Measurements from ENCODE around the gene GINS3.
"Not testable (repeated sequence)": the region's sequence is repeated elsewhere in the genome, so short reads cannot be mapped to it uniquely, and the experiment has no call there.

GINS3 gene

GRCh38 chr16:58366247-58367031 is 25.8 kb upstream of the GINS3 start:
- FAIRE-seq (no peak), DNase-seq (ENCODE audit: insufficient read length) (no peak)
- TF ChIP-seq TAF1 (IDR thresholded peaks at IDR 0.05; ENCODE audit: borderline replicate concordance, low read depth, low read length): no peak
- no peak for TF ChIP-seq POLR2AphosphoS5 (IDR thresholded peaks at IDR 0.05; ENCODE audit: low read depth, low read length)
- no peak for TF ChIP-seq POLR2A (IDR thresholded peaks at IDR 0.05; ENCODE audit: low read depth, low read length)

- TF ChIP-seq POLR2AphosphoS5 (IDR thresholded peaks at IDR 0.05; ENCODE audit: low read depth, low read length) (no peak), POLR2A (IDR thresholded peaks at IDR 0.05; ENCODE audit: low read depth, low read length) (no peak), TAF1 (IDR thresholded peaks at IDR 0.05; ENCODE audit: borderline replicate concordance, low read depth, low read length) (no peak)
- no peak for DNase-seq (ENCODE audit: insufficient read length)
- no peak for FAIRE-seq
Observed at GRCh38 chr16:58367252-58367651, 25.0 kb upstream of the GINS3 start.

GRCh38 chr16:58371841-58372240 is 20.4 kb upstream of the GINS3 start:
- no peak for TF ChIP-seq POLR2A (IDR thresholded peaks at IDR 0.05; ENCODE audit: low read depth, low read length)
- TF ChIP-seq POLR2AphosphoS5 (IDR thresholded peaks at IDR 0.05; ENCODE audit: low read depth, low read length): no peak
- no peak for TF ChIP-seq TAF1 (IDR thresholded peaks at IDR 0.05; ENCODE audit: borderline replicate concordance, low read depth, low read length)
- FAIRE-seq: no peak
- no peak for DNase-seq (ENCODE audit: insufficient read length)

DNA sequence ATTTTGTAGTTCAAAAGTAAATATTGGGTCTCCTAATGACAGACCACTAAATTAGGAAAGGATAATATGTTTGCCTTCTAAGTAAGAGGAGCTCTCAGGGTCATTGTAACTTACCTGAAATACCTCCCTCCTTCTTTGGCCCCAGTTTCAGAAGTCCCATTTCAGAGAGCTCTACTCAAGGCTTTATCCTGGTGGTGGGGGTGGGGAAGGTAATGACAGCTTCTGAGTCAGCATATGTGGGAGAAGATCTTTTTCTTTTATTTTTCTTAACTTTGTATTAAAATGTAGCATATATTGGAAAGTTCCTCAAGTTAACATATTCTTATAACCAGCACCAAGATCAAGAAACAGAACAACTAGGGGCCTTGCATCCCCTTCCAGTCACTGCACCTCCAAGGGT is 16.9 kb upstream of the GINS3 start:
- TF ChIP-seq POLR2AphosphoS5 (IDR thresholded peaks at IDR 0.05; ENCODE audit: low read depth, low read length) (no peak), POLR2A (IDR thresholded peaks at IDR 0.05; ENCODE audit: low read depth, low read length) (no peak), TAF1 (IDR thresholded peaks at IDR 0.05; ENCODE audit: borderline replicate concordance, low read depth, low read length) (no peak)
- no peak for FAIRE-seq
- no peak for DNase-seq (ENCODE audit: insufficient read length)

- DNase-seq (ENCODE audit: insufficient read length) (no peak), FAIRE-seq (no peak)
- TF ChIP-seq POLR2AphosphoS5 (IDR thresholded peaks at IDR 0.05; ENCODE audit: low read depth, low read length) (no peak), POLR2A (IDR thresholded peaks at IDR 0.05; ENCODE audit: low read depth, low read length) (no peak), TAF1 (IDR thresholded peaks at IDR 0.05; ENCODE audit: borderline replicate concordance, low read depth, low read length) (no peak)
Observed at GRCh38 chr16:58377932-58378331, 14.3 kb upstream of the GINS3 start.

DNA sequence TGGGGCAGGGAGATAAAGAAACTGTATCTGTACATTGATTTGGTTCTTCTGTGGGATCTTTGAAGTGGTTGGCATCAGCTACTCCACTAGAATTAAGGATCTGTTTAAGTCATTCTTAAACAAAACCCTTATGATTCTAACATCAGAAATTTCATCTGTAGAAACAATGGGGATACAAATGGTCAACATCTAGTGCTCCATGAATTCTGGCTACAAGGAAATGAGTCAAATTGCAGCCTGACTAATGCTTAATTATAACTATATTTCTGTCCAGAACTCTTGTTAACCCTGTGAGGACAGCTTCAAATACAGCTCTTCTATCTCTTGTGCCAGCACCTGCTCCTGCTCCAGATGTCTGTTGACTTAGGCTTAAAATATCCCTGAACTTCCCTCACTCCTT is 13.9 kb upstream of the GINS3 start:
- TF ChIP-seq POLR2AphosphoS5 (IDR thresholded peaks at IDR 0.05; ENCODE audit: low read depth, low read length): no peak
- no peak for TF ChIP-seq POLR2A (IDR thresholded peaks at IDR 0.05; ENCODE audit: low read depth, low read length)
- no peak for TF ChIP-seq TAF1 (IDR thresholded peaks at IDR 0.05; ENCODE audit: borderline replicate concordance, low read depth, low read length)
- DNase-seq (ENCODE audit: insufficient read length) (no peak), FAIRE-seq (no peak)

DNA sequence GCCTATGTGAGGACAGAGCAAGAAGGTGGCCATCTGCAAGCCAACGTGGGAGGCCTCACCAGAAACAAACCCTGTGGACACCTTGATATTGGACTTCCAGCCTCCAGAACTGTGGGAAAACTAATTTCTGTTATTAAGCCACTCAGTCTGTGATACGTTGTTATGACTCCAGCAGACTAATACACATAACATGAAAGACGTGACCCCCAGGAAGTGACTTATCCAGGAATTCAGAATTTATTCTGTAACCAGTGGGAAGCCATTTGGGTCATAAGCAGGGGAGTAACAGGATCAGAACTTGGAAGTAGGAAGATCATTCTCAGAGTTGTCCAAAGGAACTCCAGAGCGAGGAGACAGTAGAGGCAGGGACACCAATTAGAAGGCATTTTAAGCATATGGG is 12.5 kb upstream of the GINS3 start:
- FAIRE-seq: no peak
- no peak for DNase-seq (ENCODE audit: insufficient read length)
- TF ChIP-seq POLR2A (IDR thresholded peaks at IDR 0.05; ENCODE audit: low read depth, low read length) (no peak), POLR2AphosphoS5 (IDR thresholded peaks at IDR 0.05; ENCODE audit: low read depth, low read length) (no peak), TAF1 (IDR thresholded peaks at IDR 0.05; ENCODE audit: borderline replicate concordance, low read depth, low read length) (no peak)

DNA sequence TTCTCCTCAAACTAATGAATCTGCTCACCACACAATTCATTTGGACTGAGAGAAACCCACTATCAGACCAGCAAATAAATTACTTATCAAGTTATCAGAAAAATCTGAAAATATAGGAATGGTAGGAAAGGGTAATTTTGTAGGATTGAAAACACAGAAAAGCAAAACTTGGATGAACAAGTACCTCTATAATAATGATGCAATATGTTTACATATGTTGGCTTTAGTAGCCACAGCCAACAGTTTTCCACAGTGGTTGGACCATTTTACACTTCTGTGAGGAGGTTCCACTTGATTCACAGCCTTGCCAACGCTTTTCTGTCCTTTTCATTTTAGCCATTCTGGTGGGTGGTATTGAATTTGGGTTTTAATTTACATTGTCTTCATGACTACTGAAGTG is 10.6 kb upstream of the GINS3 start:
- DNase-seq (ENCODE audit: insufficient read length): no peak
- no peak for FAIRE-seq
- TF ChIP-seq TAF1 (IDR thresholded peaks at IDR 0.05; ENCODE audit: borderline replicate concordance, low read depth, low read length): no peak
- TF ChIP-seq POLR2A (IDR thresholded peaks at IDR 0.05; ENCODE audit: low read depth, low read length): no peak
- no peak for TF ChIP-seq POLR2AphosphoS5 (IDR thresholded peaks at IDR 0.05; ENCODE audit: low read depth, low read length)

DNA sequence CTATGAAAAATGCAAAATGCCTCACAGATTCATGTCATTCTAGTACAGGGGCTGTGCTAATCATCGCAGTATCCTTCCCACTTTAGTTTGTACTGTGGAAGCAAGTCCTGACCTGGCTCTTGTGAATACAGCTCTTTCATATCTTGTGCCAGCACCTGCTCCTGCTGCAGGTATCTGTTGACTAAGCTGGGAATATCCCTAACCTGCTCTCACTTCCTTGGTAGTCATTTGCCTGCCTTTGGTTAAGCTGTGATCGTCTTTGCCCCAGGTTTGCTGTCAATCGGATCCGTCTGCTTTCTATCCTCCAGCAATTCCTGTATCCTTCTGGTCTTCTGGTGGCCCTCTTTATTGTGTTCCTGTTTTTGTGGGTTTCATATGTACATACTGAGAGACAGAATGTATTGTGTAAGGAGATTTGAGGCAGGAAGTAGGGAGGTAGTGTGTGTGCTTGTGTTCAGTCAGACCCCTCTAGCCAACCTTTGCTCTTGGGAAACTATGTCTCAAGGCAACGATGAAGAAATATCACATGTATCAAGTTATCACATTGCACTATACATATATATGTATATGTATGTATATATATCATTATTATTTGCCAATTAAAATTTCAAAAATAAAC is 7.7 kb upstream of the GINS3 start:
- DNase-seq (ENCODE audit: insufficient read length) (no peak), FAIRE-seq (no peak)
- TF ChIP-seq POLR2A (IDR thresholded peaks at IDR 0.05; ENCODE audit: low read depth, low read length): no peak
- no peak for TF ChIP-seq TAF1 (IDR thresholded peaks at IDR 0.05; ENCODE audit: borderline replicate concordance, low read depth, low read length)
- no peak for TF ChIP-seq POLR2AphosphoS5 (IDR thresholded peaks at IDR 0.05; ENCODE audit: low read depth, low read length)

DNA sequence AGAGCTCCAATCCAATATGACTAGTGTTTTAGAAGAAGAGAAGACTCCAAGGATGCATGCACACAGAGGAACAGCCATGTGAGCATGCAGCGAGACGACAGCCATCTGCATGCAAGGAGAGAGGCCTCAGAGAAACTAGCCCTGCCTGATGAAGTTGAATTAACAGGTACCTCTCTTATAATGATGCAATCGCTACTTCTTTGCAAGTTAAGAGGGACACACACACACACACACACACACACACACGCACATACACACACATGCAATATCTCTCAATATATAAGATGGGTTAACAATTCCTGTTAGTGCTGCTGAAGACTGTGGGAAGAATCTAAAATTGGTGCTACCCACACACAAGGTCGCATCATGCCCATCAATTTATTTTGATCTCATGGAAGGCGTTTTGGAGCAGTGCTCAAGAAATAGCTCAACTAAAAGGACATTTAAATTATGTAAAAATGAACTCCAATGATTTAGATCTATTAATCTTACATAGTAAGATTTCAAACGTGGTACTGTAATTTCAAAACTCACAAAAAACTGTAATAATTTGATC is 7.0 kb upstream of the GINS3 start:
- DNase-seq (ENCODE audit: insufficient read length): no peak
- TF ChIP-seq POLR2AphosphoS5 (IDR thresholded peaks at IDR 0.05; ENCODE audit: low read depth, low read length) (no peak), POLR2A (IDR thresholded peaks at IDR 0.05; ENCODE audit: low read depth, low read length) (no peak), TAF1 (IDR thresholded peaks at IDR 0.05; ENCODE audit: borderline replicate concordance, low read depth, low read length) (no peak)
- no peak for FAIRE-seq

DNA sequence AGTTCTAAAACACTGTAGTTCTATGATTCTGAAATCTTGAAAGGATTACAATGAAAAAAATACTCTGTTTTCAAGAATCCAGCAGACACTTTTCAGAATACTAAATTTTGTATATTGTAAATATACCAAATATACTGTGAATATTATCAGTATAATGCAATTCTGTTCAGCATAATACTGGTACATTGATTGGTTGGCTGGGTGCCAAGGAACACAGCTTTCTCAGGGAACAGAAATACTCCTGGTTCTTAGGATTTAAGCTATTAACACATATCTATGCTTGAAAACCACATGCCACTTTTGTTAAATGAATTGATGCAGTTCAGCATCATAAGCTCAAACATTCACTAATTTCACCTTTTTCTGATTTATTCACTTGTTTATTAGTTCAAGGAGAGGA is 2.5 kb upstream of the GINS3 start:
- TF ChIP-seq TAF1 (IDR thresholded peaks at IDR 0.05; ENCODE audit: borderline replicate concordance, low read depth, low read length): no peak
- no peak for TF ChIP-seq POLR2A (IDR thresholded peaks at IDR 0.05; ENCODE audit: low read depth, low read length)
- no peak for TF ChIP-seq POLR2AphosphoS5 (IDR thresholded peaks at IDR 0.05; ENCODE audit: low read depth, low read length)
- DNase-seq (ENCODE audit: insufficient read length) (no peak), FAIRE-seq (no peak)

GRCh38 chr16:58393138-58393504 is 850 bp downstream of the GINS3 start:
- TF ChIP-seq TAF1 (IDR thresholded peaks at IDR 0.05; ENCODE audit: borderline replicate concordance, low read depth, low read length) (no peak), POLR2AphosphoS5 (IDR thresholded peaks at IDR 0.05; ENCODE audit: low read depth, low read length) (no peak), POLR2A (IDR thresholded peaks at IDR 0.05; ENCODE audit: low read depth, low read length) (no peak)
- DNase-seq (ENCODE audit: insufficient read length): no peak
- peak; percentile 70 for FAIRE-seq

DNA sequence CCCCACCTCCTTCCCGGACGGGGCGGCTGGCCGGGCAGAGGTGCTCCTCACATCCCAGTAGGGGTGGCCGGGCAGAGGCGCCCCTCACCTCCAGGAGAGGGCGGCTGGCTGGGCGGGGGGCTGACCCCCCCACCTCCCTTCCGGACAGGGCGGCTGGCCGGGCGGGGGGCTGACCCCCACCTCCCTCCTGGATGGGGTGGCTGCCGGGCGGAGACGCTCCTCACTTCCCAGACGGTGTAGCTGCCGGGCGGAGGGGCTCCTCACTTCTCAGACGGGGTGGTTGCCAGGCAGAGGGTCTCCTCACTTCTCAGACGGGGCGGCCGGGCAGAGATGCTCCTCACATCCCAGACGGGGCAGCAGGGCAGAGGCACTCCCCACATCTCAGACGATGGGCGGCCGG is 4.6 kb downstream of the GINS3 start:
- not testable (repeated sequence) for DNase-seq (ENCODE audit: insufficient read length); FAIRE-seq

Data from GM12892 (cell line).